ENCODE data around the gene DDX27. TPM values are rescaled to one million over a fixed set of nuclear protein-coding genes. Genes with fewer than 3 reads are reported as not detected.

The DDX27 gene
- total and polyA plus RNA-seq, 8 donors: 21.8 to 49.5 (median 46.0) TPM

DNA sequence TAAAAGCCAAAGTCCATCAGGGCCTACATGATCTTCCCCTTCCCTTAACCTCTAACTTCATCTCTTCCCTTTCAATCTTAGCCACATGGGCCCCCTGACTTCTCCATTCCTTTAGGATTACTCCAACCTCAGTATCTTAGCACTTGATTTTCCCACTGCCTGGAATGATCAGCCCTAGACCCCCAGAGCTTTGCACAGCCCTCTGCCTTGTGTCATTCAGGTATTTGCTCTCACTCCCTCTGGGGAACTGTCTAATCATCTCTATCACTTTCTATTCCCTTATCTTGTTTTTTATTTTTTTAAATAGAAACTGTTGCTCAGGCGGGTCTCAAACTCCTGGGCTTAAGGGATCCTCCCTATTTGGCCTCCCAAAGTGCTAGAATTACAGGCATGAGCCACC lies 72.0 kb downstream of the DDX27 start:
- intact Hi-C loops (cut with DNase I): no loop called here
- H3K4me1 ChIP-seq: peaks cover 3 to 28% of the 10 kb centered on the region in 2 donors
- no peak overlapping the region for H3K4me3 ChIP-seq
- ATAC-seq (no peak), DNase-seq (no peak)
- H3K9me3 ChIP-seq: peaks cover 4 to 14% of the 10 kb centered on the region in 2 donors
- peaks cover 5 to 80% of the 10 kb centered on the region in 2 donors for H3K36me3 ChIP-seq
- TF ChIP-seq, protein P1, sequence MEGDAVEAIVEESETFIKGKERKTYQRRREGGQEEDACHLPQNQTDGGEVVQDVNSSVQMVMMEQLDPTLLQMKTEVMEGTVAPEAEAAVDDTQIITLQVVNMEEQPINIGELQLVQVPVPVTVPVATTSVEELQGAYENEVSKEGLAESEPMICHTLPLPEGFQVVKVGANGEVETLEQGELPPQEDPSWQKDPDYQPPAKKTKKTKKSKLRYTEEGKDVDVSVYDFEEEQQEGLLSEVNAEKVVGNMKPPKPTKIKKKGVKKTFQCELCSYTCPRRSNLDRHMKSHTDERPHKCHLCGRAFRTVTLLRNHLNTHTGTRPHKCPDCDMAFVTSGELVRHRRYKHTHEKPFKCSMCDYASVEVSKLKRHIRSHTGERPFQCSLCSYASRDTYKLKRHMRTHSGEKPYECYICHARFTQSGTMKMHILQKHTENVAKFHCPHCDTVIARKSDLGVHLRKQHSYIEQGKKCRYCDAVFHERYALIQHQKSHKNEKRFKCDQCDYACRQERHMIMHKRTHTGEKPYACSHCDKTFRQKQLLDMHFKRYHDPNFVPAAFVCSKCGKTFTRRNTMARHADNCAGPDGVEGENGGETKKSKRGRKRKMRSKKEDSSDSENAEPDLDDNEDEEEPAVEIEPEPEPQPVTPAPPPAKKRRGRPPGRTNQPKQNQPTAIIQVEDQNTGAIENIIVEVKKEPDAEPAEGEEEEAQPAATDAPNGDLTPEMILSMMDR (IDR thresholded peaks at IDR 0.05): no peak
- H3K27ac ChIP-seq: no peak overlapping the region
- H3K27me3 ChIP-seq: no peaks in the 10 kb centered on the region

DNA sequence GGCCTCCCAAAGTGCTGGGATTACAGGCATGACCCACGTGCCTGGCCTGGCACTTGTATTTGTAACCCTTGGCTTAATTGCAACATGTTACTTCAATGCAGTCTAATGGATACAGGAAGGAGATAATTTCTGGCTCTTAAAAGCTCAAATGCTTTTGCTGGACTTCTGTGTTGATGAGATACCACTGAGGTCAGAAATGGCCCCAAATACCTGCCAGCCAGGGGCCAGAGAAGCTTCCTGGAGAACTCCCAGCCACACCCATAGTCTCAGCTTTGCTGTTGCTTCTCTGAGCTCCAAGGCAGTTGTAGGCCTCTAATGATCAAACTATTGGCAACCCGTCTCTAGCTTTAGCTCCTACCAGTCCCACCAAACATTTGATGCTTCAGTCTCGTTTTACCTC lies 72.8 kb downstream of the DDX27 start:
- DNase-seq: no peak
- TF ChIP-seq, protein P1 (IDR thresholded peaks at IDR 0.05): no peak
- H3K27ac ChIP-seq: no peak overlapping the region
- ATAC-seq: no peak
- H3K27me3 ChIP-seq: no peaks in the 10 kb centered on the region
- H3K4me1 ChIP-seq: peaks cover 0 to 20% of the 10 kb centered on the region in 2 donors
- peaks cover 0 to 6% of the 10 kb centered on the region in 2 donors for H3K9me3 ChIP-seq
- no peak overlapping the region for H3K4me3 ChIP-seq
- intact Hi-C loops (cut with DNase I): no loop called here
- peaks cover 0 to 74% of the 10 kb centered on the region in 2 donors for H3K36me3 ChIP-seq

DNA sequence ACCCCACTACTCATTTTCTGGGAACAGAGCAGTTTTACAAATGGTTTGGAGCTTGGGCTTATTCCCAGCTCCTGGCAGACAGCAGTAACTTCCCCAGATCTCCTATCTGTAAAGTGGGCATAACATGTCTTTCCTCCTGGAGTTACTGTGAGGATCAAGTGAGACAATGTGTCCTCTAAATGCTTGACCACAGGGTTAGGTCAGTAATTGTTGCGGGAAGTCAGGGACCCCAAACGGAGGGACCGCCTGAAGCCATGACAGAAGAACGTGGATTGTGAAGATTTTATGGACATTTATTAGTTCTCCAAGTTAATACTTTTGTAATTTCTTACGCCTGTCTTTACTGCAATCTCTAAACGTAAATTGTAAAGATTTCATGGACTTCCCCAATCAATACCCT lies 73.9 kb downstream of the DDX27 start:
- Histone ChIP-seq H3K36me3 (peaks cover 0 to 63% of the 10 kb centered on the region in 2 donors), H3K4me3 (no peak overlapping the region), H3K9me3 (no peaks in the 10 kb centered on the region), H3K27ac (no peak overlapping the region), H3K27me3 (no peaks in the 10 kb centered on the region), H3K4me1 (peaks cover 0 to 13% of the 10 kb centered on the region in 2 donors)
- ATAC-seq (no peak), DNase-seq (no peak)
- intact Hi-C loops (cut with DNase I): no loop called here
- TF ChIP-seq, protein P1 (IDR thresholded peaks at IDR 0.05): no peak

Other genes starting within 250 kb of the DDX27 start
- 10 to 100 TPM; 41.5 to 60.5 TPM for gene CSE1L, start 173.1 kb upstream of the DDX27 start, total RNA-seq
- gene CSE1L, start 173.1 kb upstream of the DDX27 start, polyA plus RNA-seq (ENCODE audit: insufficient read length in 6 of 6): 10 to 100 TPM; 72.1 to 87.9 (median 79.5) TPM
- 10 to 100 TPM; 68.6 to 83.0 TPM for gene STAU1, start 31.1 kb upstream of the DDX27 start, total RNA-seq
- gene STAU1, start 31.1 kb upstream of the DDX27 start, polyA plus RNA-seq (ENCODE audit: insufficient read length in 6 of 6): 100 to 1,000 TPM in 2 of 6 donors, 10 to 100 TPM in 4; 93.1 to 103 (median 99.2) TPM
- 10 to 100 TPM; 39.6 to 41.0 TPM for gene ZNFX1, start 58.6 kb downstream of the DDX27 start, total RNA-seq
- gene ZNFX1, start 58.6 kb downstream of the DDX27 start, polyA plus RNA-seq (ENCODE audit: insufficient read length in 6 of 6): 10 to 100 TPM; 15.5 to 18.3 (median 16.5) TPM

All from left lung (tissue), 10 donors.